ENCODE data around the gene DLD.
"Not testable (repeated sequence)": the region's sequence is repeated elsewhere in the genome, so short reads cannot be mapped to it uniquely, and the experiment has no call there.

Gene DLD

DNA sequence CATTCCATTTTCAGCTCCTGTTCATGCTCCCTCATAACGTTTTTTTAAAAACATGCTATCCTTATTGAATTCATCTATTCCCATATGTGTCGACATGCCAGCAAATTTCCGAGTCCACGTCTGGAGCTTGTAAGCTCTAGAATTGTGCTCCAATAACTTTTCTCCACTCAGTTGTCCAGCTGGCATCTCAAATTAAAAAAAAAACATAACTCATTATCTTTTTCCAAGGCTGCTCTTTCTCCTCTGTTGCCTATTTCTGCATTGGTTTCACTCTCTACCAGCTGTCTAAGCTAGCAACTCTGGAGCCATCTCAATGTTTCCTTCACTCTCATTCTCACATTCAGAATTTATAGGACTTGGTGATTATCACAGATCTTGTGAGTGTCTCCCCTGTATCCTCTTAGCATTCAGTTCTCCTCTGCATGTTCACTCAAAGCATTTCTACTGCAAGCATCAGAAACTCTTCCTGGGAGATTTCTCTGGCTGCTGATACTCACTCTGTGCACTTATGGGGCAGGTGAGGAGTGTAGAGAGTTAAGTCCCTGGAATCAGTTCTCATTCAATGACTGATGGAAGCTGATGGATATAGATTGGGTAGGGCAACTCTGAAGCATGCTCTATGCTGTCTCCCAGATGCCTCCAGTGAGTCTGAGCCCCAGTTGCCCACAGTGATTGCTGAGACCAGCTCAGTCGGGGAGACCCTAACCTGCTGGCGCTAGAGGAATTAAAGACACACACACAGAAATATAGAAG lies 6.7 kb upstream of the DLD start:
- Mint-ChIP-seq H3K36me3 (no peaks in the 10 kb centered on the region), H3K27ac (no peak overlapping the region), H3K4me3 (no peak overlapping the region), H3K9me3 (peaks cover 2% of the 10 kb centered on the region), H3K4me1 (peaks cover 3% of the 10 kb centered on the region), H3K27me3 (peaks cover 27% of the 10 kb centered on the region)
- DNase-seq, result no peak
- CTCF ChIA-PET, result interaction anchor here (0.7 kb wide), 1 partner anchor 421 kb away, joined by 3 read pairs; no protein-coding TSS in a partner anchor

GRCh38 chr7:107887827-107888226 lies 3.2 kb upstream of the DLD start:
- peaks cover 21% of the 10 kb centered on the region for H3K4me1 Mint-ChIP-seq
- H3K9me3 Mint-ChIP-seq, H3K4me3 Mint-ChIP-seq, DNase-seq, H3K27ac Mint-ChIP-seq, CTCF ChIA-PET, H3K36me3 Mint-ChIP-seq: not testable (repeated sequence)
- H3K27me3 Mint-ChIP-seq, result peaks cover 17% of the 10 kb centered on the region

- Mint-ChIP-seq H3K36me3 (peaks cover 21% of the 10 kb centered on the region), H3K27me3 (peaks cover 6% of the 10 kb centered on the region), H3K4me3 (peak overlapping the region; percentile 96), H3K4me1 (peaks cover 39% of the 10 kb centered on the region), H3K27ac (peak overlapping the region; percentile 98), H3K9me3 (peaks cover 2% of the 10 kb centered on the region)
- no peak for DNase-seq
- CTCF ChIA-PET, result interaction anchor here (1.0 to 3.9 kb wide), 4 partner anchors 10 to 256 kb away, joined by 3 to 24 read pairs (median 10); partner anchors contain the start of gene CBLL1
Observed at GRCh38 chr7:107889992-107890391, 991 bp upstream of the DLD start.

- H3K27ac Mint-ChIP-seq, result peak overlapping the region; percentile 98
- DNase-seq, result peak; percentile 26
- CTCF ChIA-PET, result interaction anchor here (3.7 to 3.9 kb wide), 2 partner anchors 10 to 16 kb away, joined by 14 to 24 read pairs; no protein-coding TSS in a partner anchor
- H3K4me3 Mint-ChIP-seq, result peak overlapping the region; percentile 96
- H3K27me3 Mint-ChIP-seq, result peaks cover 5% of the 10 kb centered on the region
- peaks cover 26% of the 10 kb centered on the region for H3K36me3 Mint-ChIP-seq
- H3K9me3 Mint-ChIP-seq, result peaks cover 2% of the 10 kb centered on the region
- peaks cover 43% of the 10 kb centered on the region for H3K4me1 Mint-ChIP-seq
Observed at GRCh38 chr7:107890493-107890961, 456 bp upstream of the DLD start.

GRCh38 chr7:107891636-107892366 lies 818 bp downstream of the DLD start:
- H3K9me3 Mint-ChIP-seq, result peaks cover 2% of the 10 kb centered on the region
- no peak for DNase-seq
- H3K4me3 Mint-ChIP-seq, result peak overlapping the region; percentile 96
- H3K27ac Mint-ChIP-seq, result peak overlapping the region; percentile 98
- CTCF ChIA-PET, result interaction anchor here (3.7 to 3.9 kb wide), 2 partner anchors 12 to 17 kb away, joined by 14 to 24 read pairs; no protein-coding TSS in a partner anchor
- H3K36me3 Mint-ChIP-seq, result peaks cover 32% of the 10 kb centered on the region
- no peaks in the 10 kb centered on the region for H3K27me3 Mint-ChIP-seq
- H3K4me1 Mint-ChIP-seq, result peaks cover 48% of the 10 kb centered on the region

DNA sequence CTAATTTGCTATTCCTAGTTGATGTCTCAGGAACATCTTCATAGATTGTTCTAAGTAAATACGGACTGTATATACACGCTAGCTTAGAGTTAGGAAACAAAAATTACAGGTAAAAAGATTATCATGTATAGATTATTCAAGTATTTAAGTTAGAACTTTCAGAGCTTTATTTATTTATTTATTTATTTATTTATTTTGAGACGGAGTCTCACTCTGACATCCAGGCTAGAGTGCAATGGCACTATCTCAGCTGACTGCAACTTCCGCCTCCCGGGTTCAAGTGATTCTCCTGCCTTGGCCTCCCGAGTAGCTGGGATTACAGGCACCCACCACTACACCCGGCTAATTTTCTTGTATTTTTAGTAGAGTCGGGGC lies 1.4 kb downstream of the DLD start:
- Mint-ChIP-seq H3K4me3 (peak overlapping the region; percentile 96), H3K27ac (peak overlapping the region; percentile 98), H3K4me1 (peaks cover 51% of the 10 kb centered on the region), H3K36me3 (peaks cover 36% of the 10 kb centered on the region)
- CTCF ChIA-PET, DNase-seq, H3K27me3 Mint-ChIP-seq, H3K9me3 Mint-ChIP-seq: not testable (repeated sequence)

DNA sequence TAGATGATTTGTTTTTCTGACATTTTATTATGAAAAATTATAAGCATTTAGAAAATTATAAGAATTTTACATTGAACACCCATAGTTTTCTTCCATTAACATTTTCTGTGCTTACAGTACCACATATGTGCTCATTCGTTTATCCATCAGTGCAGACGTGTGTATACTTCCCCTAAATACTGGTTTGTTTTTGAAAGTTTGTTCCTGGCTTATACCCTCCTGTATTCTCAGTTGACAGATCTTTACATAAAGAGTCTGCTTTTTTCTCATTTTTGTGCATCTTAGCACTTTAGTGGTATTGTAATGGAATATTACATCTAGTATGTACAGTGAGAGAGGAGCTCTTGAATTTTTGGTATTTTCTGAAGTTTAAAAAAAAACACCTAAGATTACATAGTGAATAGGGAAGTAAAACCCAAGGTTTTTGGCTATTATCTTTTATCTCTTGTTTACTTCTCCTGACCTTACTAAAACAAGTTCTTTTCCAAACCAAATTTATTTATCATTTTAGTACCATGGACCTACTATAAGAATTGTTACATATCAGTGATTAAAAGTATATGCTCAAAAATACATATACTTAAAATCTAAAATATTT lies 8.1 kb downstream of the DLD start:
- Mint-ChIP-seq H3K4me3 (no peak overlapping the region), H3K27ac (no peak overlapping the region), H3K4me1 (peaks cover 24% of the 10 kb centered on the region), H3K36me3 (peaks cover 36% of the 10 kb centered on the region), H3K27me3 (no peaks in the 10 kb centered on the region), H3K9me3 (no peaks in the 10 kb centered on the region)
- CTCF ChIA-PET, result no interaction called here
- DNase-seq, result no peak

DNA sequence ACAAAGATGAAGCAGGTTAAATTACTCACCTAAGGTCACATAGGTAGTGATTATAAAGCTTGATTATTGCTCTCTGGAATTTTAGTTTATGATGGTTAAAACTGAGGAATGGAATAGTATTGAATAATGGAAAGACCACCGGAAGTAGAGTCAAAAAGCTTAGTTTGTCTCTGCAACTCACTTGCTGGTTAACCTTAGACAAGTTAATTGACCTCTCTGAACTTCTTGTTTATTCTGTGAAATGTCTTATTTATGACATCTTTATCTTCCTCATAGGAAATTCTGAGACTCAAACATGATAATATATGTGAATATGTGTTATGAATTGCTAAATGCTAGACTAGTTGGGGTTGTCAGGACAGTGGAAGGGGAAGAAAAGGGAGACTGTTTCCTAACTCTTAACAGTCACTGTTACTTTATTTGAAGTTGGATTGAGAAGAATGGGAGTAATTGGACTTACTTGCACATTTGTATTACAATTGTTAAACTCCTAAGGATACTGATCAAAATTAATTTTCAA lies 9.6 kb downstream of the DLD start:
- CTCF ChIA-PET, result no interaction called here
- H3K27me3 Mint-ChIP-seq, result no peaks in the 10 kb centered on the region
- H3K36me3 Mint-ChIP-seq, result peaks cover 27% of the 10 kb centered on the region
- peaks cover 12% of the 10 kb centered on the region for H3K4me1 Mint-ChIP-seq
- DNase-seq, result no peak
- no peak overlapping the region for H3K4me3 Mint-ChIP-seq
- H3K9me3 Mint-ChIP-seq, result no peaks in the 10 kb centered on the region
- H3K27ac Mint-ChIP-seq, result no peak overlapping the region

DNA sequence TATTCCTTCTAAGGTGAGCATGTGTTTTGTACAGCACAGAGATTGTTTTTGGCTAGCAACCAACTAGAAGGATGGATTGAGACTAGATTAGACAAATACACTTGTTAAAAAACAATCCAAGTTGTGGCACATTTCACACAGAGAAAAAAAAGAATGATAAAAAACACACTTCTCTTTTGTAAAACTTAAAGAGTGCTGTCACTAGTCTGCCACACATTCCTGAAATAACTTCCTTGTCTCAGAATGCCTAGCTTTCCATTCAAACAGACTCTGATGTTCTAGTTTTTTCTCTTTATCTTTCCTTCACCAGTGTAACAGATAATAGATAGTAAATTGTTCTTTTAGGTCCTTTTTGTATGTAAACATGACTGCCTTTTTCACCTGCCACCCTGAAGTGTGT lies 11.4 kb downstream of the DLD start:
- H3K27ac Mint-ChIP-seq, result no peak overlapping the region
- DNase-seq, result no peak
- CTCF ChIA-PET, result no interaction called here
- no peaks in the 10 kb centered on the region for H3K9me3 Mint-ChIP-seq
- H3K27me3 Mint-ChIP-seq, result no peaks in the 10 kb centered on the region
- peaks cover 29% of the 10 kb centered on the region for H3K36me3 Mint-ChIP-seq
- H3K4me3 Mint-ChIP-seq, result no peak overlapping the region
- H3K4me1 Mint-ChIP-seq, result peaks cover 5% of the 10 kb centered on the region

DNA sequence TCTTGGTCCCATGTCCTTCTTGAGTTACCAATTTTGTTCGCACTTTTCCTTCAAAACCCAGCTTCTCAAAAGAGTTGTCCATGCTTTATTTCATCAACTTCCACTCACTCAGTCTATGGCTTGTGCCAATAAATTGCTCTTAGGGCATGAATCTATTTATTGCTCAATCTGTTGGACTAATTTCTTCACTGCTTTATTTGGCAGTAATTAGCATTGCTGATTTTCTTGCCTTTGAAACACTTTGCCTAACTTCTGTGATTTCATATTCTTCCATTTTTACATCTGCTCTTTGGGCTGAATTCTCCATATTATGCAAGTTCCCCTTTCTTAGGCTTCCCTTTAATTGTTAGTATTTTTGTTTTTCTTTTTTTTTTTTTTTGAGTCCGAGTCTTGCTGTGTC lies 16.8 kb downstream of the DLD start:
- no peak overlapping the region for H3K27ac Mint-ChIP-seq

GRCh38 chr7:107909445-107909844 lies 18.5 kb downstream of the DLD start:
- no peak for DNase-seq
- no peaks in the 10 kb centered on the region for H3K27me3 Mint-ChIP-seq
- no peak overlapping the region for H3K4me3 Mint-ChIP-seq
- H3K9me3 Mint-ChIP-seq, result no peaks in the 10 kb centered on the region
- H3K36me3 Mint-ChIP-seq, result peaks cover 69% of the 10 kb centered on the region
- CTCF ChIA-PET, result no interaction called here
- no peaks in the 10 kb centered on the region for H3K4me1 Mint-ChIP-seq
- H3K27ac Mint-ChIP-seq, result no peak overlapping the region

More for the DNA sequence above, 16.8 kb downstream of the DLD start:
- H3K4me1 Mint-ChIP-seq, result no peaks in the 10 kb centered on the region
- no peak for DNase-seq
- H3K36me3 Mint-ChIP-seq, result peaks cover 64% of the 10 kb centered on the region
- H3K27me3 Mint-ChIP-seq, result no peaks in the 10 kb centered on the region
- no peaks in the 10 kb centered on the region for H3K9me3 Mint-ChIP-seq
- H3K4me3 Mint-ChIP-seq, result no peak overlapping the region
- CTCF ChIA-PET, result no interaction called here

GRCh38 chr7:107911981-107912380 lies 21.0 kb downstream of the DLD start:
- no peaks in the 10 kb centered on the region for H3K4me1 Mint-ChIP-seq
- no peak overlapping the region for H3K4me3 Mint-ChIP-seq
- peaks cover 63% of the 10 kb centered on the region for H3K36me3 Mint-ChIP-seq
- no peak overlapping the region for H3K27ac Mint-ChIP-seq
- no peaks in the 10 kb centered on the region for H3K9me3 Mint-ChIP-seq
- no peak for DNase-seq
- CTCF ChIA-PET, result no interaction called here
- no peaks in the 10 kb centered on the region for H3K27me3 Mint-ChIP-seq

- CTCF ChIA-PET, result no interaction called here
- Mint-ChIP-seq H3K27me3 (no peaks in the 10 kb centered on the region), H3K9me3 (no peaks in the 10 kb centered on the region), H3K36me3 (peaks cover 68% of the 10 kb centered on the region), H3K27ac (no peak overlapping the region), H3K4me1 (no peaks in the 10 kb centered on the region), H3K4me3 (no peak overlapping the region)
- no peak for DNase-seq
Observed at GRCh38 chr7:107913851-107914250, 22.9 kb downstream of the DLD start.

GRCh38 chr7:107914831-107915230 lies 23.8 kb downstream of the DLD start:
- Mint-ChIP-seq H3K27me3 (no peaks in the 10 kb centered on the region), H3K36me3 (peaks cover 66% of the 10 kb centered on the region), H3K4me3 (no peak overlapping the region), H3K27ac (no peak overlapping the region), H3K4me1 (no peaks in the 10 kb centered on the region), H3K9me3 (no peaks in the 10 kb centered on the region)
- DNase-seq, result no peak
- CTCF ChIA-PET, result no interaction called here

Measured in activated naive CD4-positive, alpha-beta T cell treated with anti-CD3 and anti-CD28 coated beads, Interleukin-2, amount 10 ng/mL, durations not matched to agents 7 days and 5 days (primary cell).